SK-N-SH (cell line): Measurements from ENCODE around the gene CCDC24. TPM values are rescaled to one million over a fixed set of nuclear protein-coding genes. Genes with fewer than 3 reads are reported as not detected.

Experiments used
- CTCF ChIA-PET: fragments of 300-600, 350-600 bp; formaldehyde crosslinking; extraction: SDS; loops from one replicate; lab custom pipeline; 2021; lab: Yijun Ruan, JAX
- POLR2A ChIA-PET: fragments of 350-600 bp; sonication (Branson Sonifier 250); formaldehyde crosslinking; extraction: SDS; loops from one replicate; lab custom pipeline; 2020; ENCODE audit warnings: antibody characterized with exemption, inconsistent platforms; lab: Yijun Ruan, JAX
- DNase-seq: peaks from one replicate; pipeline ENCODE4 v3.0.0; 2012
- H2AFZ ChIP-seq: fragments of 200-600 bp; sonication (generic); 2 replicates; pipeline ENCODE4 v1.8.1; 2016; ENCODE audit warnings: antibody characterized with exemption, mild to moderate bottlenecking, low read depth
- H3F3A ChIP-seq: fragments of 200-600 bp; sonication (generic); replicated peaks from 2 replicates; pipeline ENCODE3; 2016; ENCODE audit warnings: antibody characterized with exemption, mild to moderate bottlenecking; ENCODE audit not compliant: insufficient read depth
- H3K27ac ChIP-seq, 2 experiments: fragments of 200-500 bp in 1 of 2; fragments of 200-600 bp in 1 of 2; sonication (Bioruptor generic) in 1 of 2; sonication (generic), shearing (Covaris generic) in 1 of 2; 2 replicates each; pipeline versions ENCODE4 v1.5.1 to v1.6.1; 2014 to 2016; ENCODE audit warnings: low read depth in 2 of 2, inconsistent platforms in 1 of 2, low read length in 1 of 2, mild to moderate bottlenecking in 1 of 2, mixed read lengths in 1 of 2
- H3K27me3 ChIP-seq: fragments of 200-600 bp; sonication (generic), shearing (Covaris generic); 2 replicates; pipeline ENCODE4 v1.6.1; 2016; ENCODE audit warnings: mixed run types; ENCODE audit not compliant: insufficient read depth
- H3K36me3 ChIP-seq, 2 experiments: fragments of 200-500 bp in 1 of 2; fragments of 200-600 bp in 1 of 2; sonication (Bioruptor generic) in 1 of 2; sonication (generic) in 1 of 2; replicated peaks in 1 of 2; 2 replicates each; pipeline versions ENCODE3 to v1.5.1; 2014 to 2016; ENCODE audit warnings: low read length in 1 of 2, mild to moderate bottlenecking in 1 of 2; ENCODE audit not compliant: insufficient read depth in 2 of 2, control insufficient read depth in 1 of 2
- H3K4me1 ChIP-seq, 2 experiments: fragments of 200-500 bp in 1 of 2; fragments of 200-600 bp in 1 of 2; sonication (Bioruptor generic) in 1 of 2; sonication (generic), shearing (Covaris generic) in 1 of 2; 2 replicates each; pipeline versions ENCODE4 v1.5.1 to v1.6.1; 2014 to 2016; ENCODE audit warnings: low read depth in 1 of 2, low read length in 1 of 2, mixed run types in 1 of 2; ENCODE audit not compliant: insufficient read depth in 2 of 2, control insufficient read depth in 1 of 2
- H3K4me2 ChIP-seq: fragments of 200-600 bp; sonication (generic), shearing (Covaris generic); 2 replicates; pipeline ENCODE4 v1.6.1; 2017; ENCODE audit warnings: mixed run types
- H3K4me3 ChIP-seq, 2 experiments: fragments of 200-500 bp in 1 of 2; fragments of 200-600 bp in 1 of 2; sonication (Bioruptor generic) in 1 of 2; sonication (generic), shearing (Covaris generic) in 1 of 2; 2 replicates each; pipeline versions ENCODE4 v1.5.1 to v1.8.1; 2014 to 2016; ENCODE audit warnings: low read depth in 2 of 2, inconsistent platforms in 1 of 2, low read length in 1 of 2, mild to moderate bottlenecking in 1 of 2, mixed read lengths in 1 of 2, moderate library complexity in 1 of 2
- H3K79me2 ChIP-seq: fragments of 200-600 bp; sonication (generic); 2 replicates; pipeline ENCODE4 v1.8.1; 2017; ENCODE audit warnings: mild to moderate bottlenecking; ENCODE audit not compliant: insufficient read depth
- H3K9ac ChIP-seq: fragments of 200-600 bp; sonication (generic); 2 replicates; pipeline ENCODE4 v1.6.1; 2017; ENCODE audit warnings: mixed run types
- H3K9me2 ChIP-seq: fragments of 200-600 bp; sonication (generic); 2 replicates; pipeline ENCODE4 v1.6.1; 2017; ENCODE audit warnings: mixed run types
- H3K9me3 ChIP-seq: fragments of 200-600 bp; sonication (generic); 2 replicates; pipeline ENCODE4 v1.6.1; 2017; ENCODE audit warnings: mixed run types, mild to moderate bottlenecking, moderate library complexity
- H4K20me1 ChIP-seq: fragments of 200-600 bp; sonication (generic); 2 replicates; pipeline ENCODE4 v1.6.1; 2017; ENCODE audit warnings: mild to moderate bottlenecking, mixed run types; ENCODE audit not compliant: insufficient read depth
- FOSL2 ChIP-seq: IDR thresholded peaks from 2 replicates; pipeline ENCODE4 v1.4.0; 2012; ENCODE audit warnings: low read depth, mild to moderate bottlenecking, moderate library complexity, borderline replicate concordance
- FOXM1 ChIP-seq: IDR thresholded peaks from 2 replicates; pipeline ENCODE4 v1.4.0; 2012; ENCODE audit warnings: low read depth, mild to moderate bottlenecking
- JUND ChIP-seq: IDR thresholded peaks from 2 replicates; pipeline ENCODE4 v1.4.0; 2012
- NFIC ChIP-seq: IDR thresholded peaks from 2 replicates; pipeline ENCODE4 v1.4.0; 2012; ENCODE audit warnings: borderline replicate concordance
- NRF1 ChIP-seq: IDR thresholded peaks from 2 replicates; pipeline ENCODE4 v1.6.1; 2012; ENCODE audit warnings: low read depth, mild to moderate bottlenecking, low read length
- POLR2AphosphoS5 ChIP-seq: IDR thresholded peaks from 2 replicates; pipeline ENCODE4 v1.6.1; 2012; ENCODE audit warnings: low read depth, low read length
- RFX5 ChIP-seq: IDR thresholded peaks from 2 replicates; pipeline ENCODE4 v1.6.1; 2012; ENCODE audit warnings: mild to moderate bottlenecking, improper control_type of control experiment, low read length
- SMC3 ChIP-seq: IDR thresholded peaks from 2 replicates; pipeline ENCODE4 v1.6.1; 2012; ENCODE audit warnings: low read depth, low read length, improper control_type of control experiment
- TAF1 ChIP-seq: IDR thresholded peaks from 2 replicates; pipeline ENCODE4 v1.6.1; 2012; ENCODE audit warnings: low read depth, mild to moderate bottlenecking, low read length, moderate library complexity, borderline replicate concordance
- TCF12 ChIP-seq: IDR thresholded peaks from 2 replicates; pipeline ENCODE4 v1.4.0; 2012
- TEAD4 ChIP-seq: IDR thresholded peaks from 2 replicates; pipeline ENCODE4 v1.4.0; 2012; ENCODE audit warnings: mild to moderate bottlenecking, borderline replicate concordance; ENCODE audit not compliant: insufficient read depth
- YY1 ChIP-seq: IDR thresholded peaks from 2 replicates; pipeline ENCODE4 v1.4.0; 2012; ENCODE audit warnings: low read depth, mild to moderate bottlenecking
- WGBS: methylation state at CpG from one replicate; pipeline ENCODE4 v1.1.6; 2017; ENCODE audit warnings: low lambda C conversion rate; 5-methylcytosine and 5-hydroxymethylcytosine counted together
- polyA plus RNA-seq, 3 experiments: library from polyadenylated mRNA; depleted of rRNA; stranded (reverse); fragments of >200 nt; gene quantifications; 2 replicates each; pipeline ENCODE4 v1.2.3, GENCODE V29; 2012
- TF ChIP-seq, protein P1 (sequence below): IDR thresholded peaks from 2 replicates; pipeline ENCODE4; 2012

The CCDC24 gene
- polyA plus RNA-seq, 1 of the 3 experiments (the other 2 are of a cell fraction) = 7.5 TPM

DNA sequence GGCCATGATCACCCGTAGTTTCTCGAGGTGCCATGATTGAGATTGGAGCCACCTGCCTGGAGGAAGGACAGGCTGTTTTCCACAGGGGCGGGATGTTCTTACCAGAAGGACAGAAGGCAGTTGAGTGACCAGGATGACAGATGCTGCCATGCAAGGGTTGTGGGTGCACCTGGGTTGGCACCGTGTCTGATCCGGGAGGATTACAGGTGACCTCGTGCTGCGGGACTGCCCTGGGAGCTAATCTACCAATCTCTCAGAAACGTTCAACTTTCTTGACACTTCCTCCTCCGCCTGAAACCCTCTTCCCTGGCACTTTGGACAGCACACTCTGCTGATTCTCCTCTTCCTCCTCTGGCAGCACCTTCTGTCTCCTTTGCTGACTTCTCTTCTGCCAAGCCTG, 53.7 kb downstream of the CCDC24 start:
- no peak overlapping the region for H3K4me2 ChIP-seq
- CTCF ChIA-PET = interaction anchor here (0.8 to 8.9 kb wide), 5 partner anchors 11 to 282 kb away, joined by 3 to 153 read pairs (median 6); partner anchors contain the start of genes IPO13 and SLC6A9
- no peaks in the 10 kb centered on the region for H3K27me3 ChIP-seq
- H4K20me1 ChIP-seq = no peaks in the 10 kb centered on the region
- H3K27ac ChIP-seq = no peak overlapping the region
- no peaks in the 10 kb centered on the region for H3K36me3 ChIP-seq
- H3K9me3 ChIP-seq = no peaks in the 10 kb centered on the region
- WGBS = 86% methylated on average over 9 of the region's 9 CpGs
- POLR2A ChIA-PET = no interaction called here
- no peak overlapping the region for H3K4me3 ChIP-seq
- DNase-seq = no peak
- H3K4me1 ChIP-seq = peaks cover 0 to 13% of the 10 kb centered on the region in 2 experiments
- H3F3A ChIP-seq = peaks cover 40% of the 10 kb centered on the region
- no peak overlapping the region for H2AFZ ChIP-seq
- H3K9me2 ChIP-seq = no peaks in the 10 kb centered on the region
- H3K79me2 ChIP-seq = no peaks in the 10 kb centered on the region
- no peak overlapping the region for H3K9ac ChIP-seq
- TF ChIP-seq FOXM1 = no peak
- TF ChIP-seq NRF1 = no peak
- TF ChIP-seq TAF1 = no peak
- no peak for TF ChIP-seq RFX5
- no peak for TF ChIP-seq SMC3
- TF ChIP-seq NFIC = no peak
- TF ChIP-seq FOSL2 = no peak
- TF ChIP-seq, protein P1, sequence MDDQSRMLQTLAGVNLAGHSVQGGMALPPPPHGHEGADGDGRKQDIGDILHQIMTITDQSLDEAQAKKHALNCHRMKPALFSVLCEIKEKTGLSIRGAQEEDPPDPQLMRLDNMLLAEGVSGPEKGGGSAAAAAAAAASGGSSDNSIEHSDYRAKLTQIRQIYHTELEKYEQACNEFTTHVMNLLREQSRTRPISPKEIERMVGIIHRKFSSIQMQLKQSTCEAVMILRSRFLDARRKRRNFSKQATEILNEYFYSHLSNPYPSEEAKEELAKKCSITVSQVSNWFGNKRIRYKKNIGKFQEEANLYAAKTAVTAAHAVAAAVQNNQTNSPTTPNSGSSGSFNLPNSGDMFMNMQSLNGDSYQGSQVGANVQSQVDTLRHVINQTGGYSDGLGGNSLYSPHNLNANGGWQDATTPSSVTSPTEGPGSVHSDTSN = no peak
- TF ChIP-seq POLR2AphosphoS5 = no peak
- TF ChIP-seq TEAD4 = no peak
- no peak for TF ChIP-seq JUND
- no peak for TF ChIP-seq TCF12
- no peak for TF ChIP-seq YY1

Other genes with a start within 250 kb of the CCDC24 start
- 0.26 and 0.69 TPM in 2 replicates for gene ARTN, start 57.8 kb upstream of the CCDC24 start, polyA plus RNA-seq (2012; rRNA removed)
- 15.5 and 16.7 TPM in 2 replicates for gene IPO13, start 44.6 kb upstream of the CCDC24 start, polyA plus RNA-seq (2012; rRNA removed)
- gene DPH2, start 21.6 kb upstream of the CCDC24 start, polyA plus RNA-seq (2012; rRNA removed) = 76.9 and 97.5 TPM in 2 replicates
- 180 and 191 TPM in 2 replicates for gene ATP6V0B, start 16.6 kb upstream of the CCDC24 start, polyA plus RNA-seq (2012; rRNA removed)
- 43.0 and 48.0 TPM in 2 replicates for gene B4GALT2, start 12.4 kb upstream of the CCDC24 start, polyA plus RNA-seq (2012; rRNA removed)
- gene SLC6A9, start 39.9 kb downstream of the CCDC24 start, polyA plus RNA-seq (2012; rRNA removed) = 3.6 and 3.9 TPM in 2 replicates
- gene KLF17, start 127.2 kb downstream of the CCDC24 start, polyA plus RNA-seq (2012; rRNA removed) = 0.21 and 0.26 TPM in 2 replicates
- not detected in 2 replicates for gene KLF18, start 150.0 kb downstream of the CCDC24 start, polyA plus RNA-seq (2012; rRNA removed)
- 54.3 and 59.6 TPM in 2 replicates for gene DMAP1, start 221.9 kb downstream of the CCDC24 start, polyA plus RNA-seq (2012; rRNA removed)